H7 (cell line): ENCODE measurements around the gene CRLF1. TPM values are rescaled to one million over a fixed set of nuclear protein-coding genes. Genes with fewer than 3 reads are reported as not detected.

Experiments
- total RNA-seq: library from RNA; depleted of rRNA; stranded (reverse); fragments of >200 nt; shearing (Covaris generic); gene quantifications from 2 replicates; pipeline ENCODE4 v1.2.3, GENCODE V29; 2014; rRNA removed

The CRLF1 gene
- total RNA-seq, 1 experiment from 2014 or later, result 52.8 TPM

Other genes starting within 250 kb of the CRLF1 start
- gene GDF15, start 220.6 kb downstream of the CRLF1 start, total RNA-seq, result 0.30 and 1.4 TPM in 2 replicates
- gene LRRC25, start 209.2 kb downstream of the CRLF1 start, total RNA-seq, result 0.76 TPM in 1 of 2 replicates, not detected in the other
- gene SSBP4, start 187.4 kb downstream of the CRLF1 start, total RNA-seq, result 91.1 and 134 TPM in 2 replicates
- 183 and 212 TPM in 2 replicates for gene ISYNA1, start 168.7 kb downstream of the CRLF1 start, total RNA-seq
- gene ELL, start 84.7 kb downstream of the CRLF1 start, total RNA-seq, result 16.4 and 17.0 TPM in 2 replicates
- 446 and 481 TPM in 2 replicates for gene FKBP8, start 63.2 kb downstream of the CRLF1 start, total RNA-seq
- 190 and 202 TPM in 2 replicates for gene KXD1, start 48.9 kb downstream of the CRLF1 start, total RNA-seq
- 1,268 and 1,295 TPM in 2 replicates for gene UBA52, start 34.9 kb downstream of the CRLF1 start, total RNA-seq
- 117 TPM in 2 replicates for gene REX1BD, start 18.0 kb downstream of the CRLF1 start, total RNA-seq
- 1.8 and 3.5 TPM in 2 replicates for gene TMEM59L, start 6.1 kb upstream of the CRLF1 start, total RNA-seq
- gene KLHL26, start 30.2 kb upstream of the CRLF1 start, total RNA-seq, result 7.1 and 11.7 TPM in 2 replicates
- gene CRTC1, start 76.9 kb upstream of the CRLF1 start, total RNA-seq, result 3.7 and 6.1 TPM in 2 replicates
- gene COMP, start 184.5 kb upstream of the CRLF1 start, total RNA-seq, result not detected in 2 replicates
- gene UPF1, start 225.2 kb upstream of the CRLF1 start, total RNA-seq, result 92.6 and 95.8 TPM in 2 replicates